Lung (tissue), 12 donors: ENCODE results near the gene GPR137B. TPM values are rescaled to one million over a fixed set of nuclear protein-coding genes. Genes with fewer than 3 reads are reported as not detected.

Source experiments
- ATAC-seq: fragments of 200-7000 bp; cut with Tn5 transposase; one replicate; pipeline ENCODE4 v1.9.1; 2020; ENCODE audit warnings: moderate number of reproducible peaks; ENCODE audit not compliant: insufficient read depth, low FRiP score
- DNase-seq, 3 donors: peaks; one replicate each; pipeline ENCODE4 v3.0.0-alpha.2; 2013 to 2017
- H3K27ac ChIP-seq, 2 donors: one replicate each; pipeline ENCODE4 v1.5.1; 2013; ENCODE audit warnings: mild to moderate bottlenecking in 2 of 2, moderate library complexity in 2 of 2, control low read depth in 1 of 2, inconsistent platforms in 1 of 2, low read depth in 1 of 2, low read length in 1 of 2
- H3K27me3 ChIP-seq, 3 donors: one replicate each; pipeline ENCODE4 v1.5.1; 2013; ENCODE audit warnings: low read length in 2 of 3; ENCODE audit not compliant: control insufficient read depth in 3 of 3, insufficient read depth in 3 of 3
- H3K36me3 ChIP-seq, 4 donors: one replicate each; pipeline ENCODE4 v1.5.1; 2013; ENCODE audit warnings: low read length in 4 of 4, mild to moderate bottlenecking in 1 of 4, moderate library complexity in 1 of 4; ENCODE audit not compliant: control insufficient read depth in 4 of 4, insufficient read depth in 4 of 4
- H3K4me1 ChIP-seq, 5 donors: one replicate each; pipeline ENCODE4 v1.5.1; 2013; ENCODE audit warnings: low read length in 5 of 5, mild to moderate bottlenecking in 2 of 5, moderate library complexity in 1 of 5; ENCODE audit not compliant: control insufficient read depth in 5 of 5, insufficient read depth in 5 of 5
- H3K4me3 ChIP-seq: one replicate; pipeline ENCODE4 v1.5.1; 2013; ENCODE audit warnings: mild to moderate bottlenecking, control low read depth, moderate library complexity
- H3K9ac ChIP-seq, 2 donors: one replicate each; pipeline ENCODE4 v1.5.1; 2013; ENCODE audit warnings: low read length in 2 of 2, control low read depth in 1 of 2; ENCODE audit not compliant: insufficient read depth in 1 of 2
- H3K9me3 ChIP-seq, 4 donors: one replicate each; pipeline ENCODE4 v1.5.1; 2013; ENCODE audit warnings: low read length in 3 of 4, mild to moderate bottlenecking in 1 of 4, moderate library complexity in 1 of 4; ENCODE audit not compliant: control insufficient read depth in 4 of 4, insufficient read depth in 3 of 4
- CTCF ChIP-seq: IDR thresholded peaks from 2 replicates; pipeline ENCODE4 v1.5.1; 2012; ENCODE audit warnings: mild to moderate bottlenecking; ENCODE audit errors: control extremely low read depth, extremely low read depth
- WGBS, 2 donors: extraction: QIAGEN DNeasy Blood & Tissue Kit; methylation state at CpG; one replicate each; pipeline ENCODE4 v1.1.7; 2013; 5-methylcytosine and 5-hydroxymethylcytosine counted together
- polyA plus RNA-seq, 2 donors: library from polyadenylated mRNA; stranded (reverse); fragments of 200-250 nt; gene quantifications; one replicate each; pipeline ENCODE4 v1.2.1, GENCODE V29; 2013
- total RNA-seq, 2 donors: library from RNA; depleted of rRNA in 1 of 2; stranded (reverse); fragments of >200 nt in 1 of 2; gene quantifications; one replicate each; pipeline ENCODE4 v1.2.1, GENCODE V29; 2014 to 2021
- donor health status: control.
- donor health status: control.
- donor health status: Bipolar disorder and iron deficiency.
- donor health status: healthy.
- donor health status: DM: yes; HTN: yes; CAD: no.

The GPR137B gene
- total and polyA plus RNA-seq, 4 donors = 7.0 to 31.0 (median 19.1) TPM

GRCh38 chr1:236209713-236210112 lies 67.4 kb downstream of the GPR137B start:
- Histone ChIP-seq H3K36me3 (peaks cover 0 to 6% (median 2%) of the 10 kb centered on the region in 4 donors), H3K4me3 (no peak overlapping the region), H3K9me3 (no peaks in the 10 kb centered on the region), H3K4me1 (peaks cover 0 to 9% (median 5%) of the 10 kb centered on the region in 5 donors), H3K27ac (no peak overlapping the region), H3K27me3 (no peaks in the 10 kb centered on the region), H3K9ac (no peak overlapping the region)
- no peak for TF ChIP-seq CTCF
- DNase-seq = no peak
- no peak for ATAC-seq

- Histone ChIP-seq H3K36me3 (peaks cover 0 to 6% (median 2%) of the 10 kb centered on the region in 4 donors), H3K9ac (no peak overlapping the region), H3K4me3 (no peak overlapping the region), H3K9me3 (no peaks in the 10 kb centered on the region), H3K27me3 (no peaks in the 10 kb centered on the region), H3K4me1 (peaks cover 0 to 3% (median 0%) of the 10 kb centered on the region in 5 donors), H3K27ac (no peak overlapping the region)
- WGBS, 2 donors = 96 to 98% methylated on average over 5 of the region's 5 CpGs
- DNase-seq (no peak), ATAC-seq (no peak)
- TF ChIP-seq CTCF = no peak
Observed at GRCh38 chr1:236211815-236212214, 69.5 kb downstream of the GPR137B start.

- ATAC-seq = no peak
- Histone ChIP-seq H3K27ac (no peak overlapping the region), H3K9me3 (no peaks in the 10 kb centered on the region), H3K4me3 (no peak overlapping the region), H3K9ac (no peak overlapping the region), H3K4me1 (peaks cover 0 to 3% (median 0%) of the 10 kb centered on the region in 5 donors), H3K27me3 (no peaks in the 10 kb centered on the region), H3K36me3 (peaks cover 0 to 2% (median 0%) of the 10 kb centered on the region in 4 donors)
- no peak for DNase-seq
- no peak for TF ChIP-seq CTCF
- 92 to 95% methylated on average over 3 of the region's 3 CpGs for WGBS, 2 donors
Observed at GRCh38 chr1:236213534-236213933, 71.2 kb downstream of the GPR137B start.

GRCh38 chr1:236214761-236215160 lies 72.4 kb downstream of the GPR137B start:
- no peak for ATAC-seq
- WGBS, 2 donors = 85 to 95% methylated on average over 1 of the region's 1 CpG
- no peaks in the 10 kb centered on the region for H3K9me3 ChIP-seq

More at GRCh38 chr1:236214761-236215160, 72.4 kb downstream of the GPR137B start:
- Histone ChIP-seq H3K36me3 (no peaks in the 10 kb centered on the region), H3K4me1 (peaks cover 0 to 3% (median 0%) of the 10 kb centered on the region in 5 donors), H3K4me3 (no peak overlapping the region), H3K27me3 (no peaks in the 10 kb centered on the region), H3K27ac (no peak overlapping the region), H3K9ac (no peak overlapping the region)
- TF ChIP-seq CTCF = no peak
- DNase-seq = no peak
